NCI-H748 treated with DMSO at 0.1 percent for 48 hours (cell line): ENCODE measurements around the gene KMT2B.
A peak's percentile ranks its signal among the peaks of the same experiment; 100 is the strongest.

Experiments used
- DNase-seq: peaks from one replicate; lab custom pipeline; 2025; lab: John Stamatoyannopoulos, UW

The KMT2B gene

GRCh38 chr19:35742121-35742724 lies 24.4 kb downstream of the KMT2B start, which contains the start of gene IGFLR1:
IGFLR1 (minus strand) TSS chr19:35742452; CDS start chr19:35741180, 1,272 bp downstream.
- DNase-seq = no peak

GRCh38 chr19:35743640-35744429 lies 26.0 kb downstream of the KMT2B start:
- DNase-seq = no peak

- DNase-seq = peak; percentile 96
These were observed 26.9 kb downstream of the KMT2B start for GRCh38 chr19:35744430-35745327.

- peak; percentile 98 for DNase-seq
These were observed 27.7 kb downstream of the KMT2B start, which contains the start of the genes PSENEN and U2AF1L4 for GRCh38 chr19:35745328-35746086. PSENEN (plus strand) TSS chr19:35745651; CDS start chr19:35745931, 280 bp downstream. U2AF1L4 (minus strand) TSS chr19:35745418; CDS start chr19:35745391, 27 bp downstream.

- no peak for DNase-seq
These were observed 28.3 kb downstream of the KMT2B start for GRCh38 chr19:35746087-35746462.

- DNase-seq = no peak
These were observed 28.7 kb downstream of the KMT2B start for GRCh38 chr19:35746531-35746930.

- DNase-seq = peak; percentile 99
These were observed 30.6 kb downstream of the KMT2B start, which contains the start of gene LIN37 for GRCh38 chr19:35748106-35749020. LIN37 (plus strand) TSS chr19:35748576; CDS start chr19:35748725, 149 bp downstream.

GRCh38 chr19:35750167-35750566 lies 32.4 kb downstream of the KMT2B start:
- DNase-seq = no peak

GRCh38 chr19:35751839-35752745 lies 34.3 kb downstream of the KMT2B start:
- no peak for DNase-seq

GRCh38 chr19:35752746-35753350 lies 35.0 kb downstream of the KMT2B start:
- no peak for DNase-seq

GRCh38 chr19:35753634-35754369 lies 36.0 kb downstream of the KMT2B start:
- DNase-seq = no peak

GRCh38 chr19:35754370-35755130 lies 36.7 kb downstream of the KMT2B start:
- DNase-seq = no peak

- no peak for DNase-seq
These were observed 37.3 kb downstream of the KMT2B start for GRCh38 chr19:35755131-35755549.

GRCh38 chr19:35755550-35756376 lies 38.0 kb downstream of the KMT2B start:
- DNase-seq = no peak

GRCh38 chr19:35756377-35757230 lies 38.8 kb downstream of the KMT2B start, which contains the start of gene HSPB6:
HSPB6 (minus strand) TSS chr19:35757029; CDS start chr19:35757008, 21 bp downstream.
- no peak for DNase-seq
